OCI-LY3 (cell line): ENCODE data around the gene ANKRD63.

Source experiments
- H2AFZ ChIP-seq: fragments of 200-600, 300-600 bp; shearing (Covaris generic); 2 replicates; pipeline ENCODE4 v1.6.0; 2014; ENCODE audit warnings: antibody characterized with exemption, low read depth, low read length
- H3K27ac ChIP-seq: fragments of 200-600, 300-600 bp; sonication (generic); 2 replicates; pipeline ENCODE4 v1.5.1; 2014; ENCODE audit warnings: mild to moderate bottlenecking, low read length, moderate library complexity, mixed read lengths
- H3K27me3 ChIP-seq: fragments of 200-600, 300-600 bp; sonication (generic); 2 replicates; pipeline ENCODE4 v1.6.1; 2014; ENCODE audit warnings: low read depth, low read length, mixed read lengths
- H3K36me3 ChIP-seq: fragments of 200-600, 300-600 bp; sonication (generic); replicated peaks from 2 replicates; pipeline ENCODE3; 2014; ENCODE audit warnings: low read depth, low read length, mixed read lengths
- H3K4me1 ChIP-seq: fragments of 300-600, 200-600 bp; sonication (generic); 2 replicates; pipeline ENCODE4 v1.6.1; 2014; ENCODE audit warnings: low read length, mixed read lengths
- H3K4me2 ChIP-seq: fragments of 200-600, 300-600 bp; sonication (generic); 2 replicates; pipeline ENCODE4 v1.6.1; 2014; ENCODE audit warnings: low read length, mixed read lengths
- H3K4me3 ChIP-seq: fragments of 300-600, 200-600 bp; sonication (generic); 2 replicates; pipeline ENCODE4 v1.5.1; 2014; ENCODE audit warnings: antibody characterized with exemption, mild to moderate bottlenecking, low read length, moderate library complexity
- H3K79me2 ChIP-seq: fragments of 300-600, 200-600 bp; shearing (Covaris generic); 2 replicates; pipeline ENCODE4 v1.6.1; 2014; ENCODE audit warnings: mild to moderate bottlenecking, low read length, mixed read lengths
- H3K9ac ChIP-seq: fragments of 300-600, 200-600 bp; shearing (Covaris generic); 2 replicates; pipeline ENCODE4 v1.6.0; 2014; ENCODE audit warnings: mild to moderate bottlenecking, low read length, moderate library complexity
- H3K9me3 ChIP-seq: fragments of 200-600, 300-600 bp; shearing (Covaris generic); 2 replicates; pipeline ENCODE4 v1.6.1; 2014; ENCODE audit warnings: low read length, mixed read lengths; ENCODE audit not compliant: insufficient read depth
- H4K20me1 ChIP-seq: fragments of 200-600, 300-600 bp; sonication (generic); 2 replicates; pipeline ENCODE4 v1.6.1; 2016; ENCODE audit warnings: low read length, mixed read lengths; ENCODE audit not compliant: insufficient read depth
- CTCF ChIP-seq: fragments of 200-600, 300-600 bp; sonication (generic); IDR thresholded peaks from 2 replicates; pipeline ENCODE4 v1.5.1; 2014; ENCODE audit warnings: antibody characterized with exemption, low read length, low read depth
- EZH2phosphoT487 ChIP-seq: fragments of 200-600 bp; shearing (Covaris generic); IDR thresholded peaks from 2 replicates; pipeline ENCODE4 v1.6.1; 2018; ENCODE audit warnings: antibody characterized with exemption, mixed run types, low read depth

Gene ANKRD63

DNA sequence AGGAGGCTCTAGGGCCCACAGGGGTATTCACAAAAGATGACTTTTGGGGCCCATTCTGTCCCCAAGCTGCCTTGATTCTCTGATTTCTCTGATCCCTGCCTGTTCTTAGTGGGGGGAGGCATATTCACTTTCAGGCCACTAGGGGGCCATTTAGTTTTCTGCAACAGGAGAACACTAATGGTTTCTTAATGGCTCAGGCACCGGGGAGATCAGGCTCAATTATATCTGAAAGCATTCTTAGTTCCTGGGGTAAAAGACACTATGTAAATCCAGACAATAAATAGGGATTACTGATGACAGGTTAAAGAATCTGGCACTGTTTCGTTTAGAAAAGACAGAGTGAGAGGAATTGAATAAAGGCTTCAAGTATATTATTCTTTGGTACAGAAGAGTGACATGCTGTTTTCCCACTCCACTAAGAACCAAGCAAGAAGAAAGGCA lies 38.1 kb upstream of the ANKRD63 start:
- H3K4me1 ChIP-seq, result peaks cover 46% of the 10 kb centered on the region
- no peak overlapping the region for H3K9ac ChIP-seq
- H3K27me3 ChIP-seq, result peaks cover 2% of the 10 kb centered on the region; the same call in 1 of the 2 replicates
- H3K4me2 ChIP-seq, result no peak overlapping the region
- no peaks in the 10 kb centered on the region for H3K9me3 ChIP-seq
- 0 out of 2 replicates have a peak, but pooled peaks cover 9% of the 10 kb centered on the region for H4K20me1 ChIP-seq
- 0 out of 2 replicates have a peak, but pooled peaks cover 2% of the 10 kb centered on the region for H3K79me2 ChIP-seq
- H2AFZ ChIP-seq, result no peak overlapping the region
- H3K36me3 ChIP-seq, result peaks cover 11% of the 10 kb centered on the region
- no peak overlapping the region for H3K27ac ChIP-seq
- no peak for TF ChIP-seq EZH2phosphoT487
- peak; percentile 86 for TF ChIP-seq CTCF
- H3K4me3 ChIP-seq, result no peak overlapping the region

DNA sequence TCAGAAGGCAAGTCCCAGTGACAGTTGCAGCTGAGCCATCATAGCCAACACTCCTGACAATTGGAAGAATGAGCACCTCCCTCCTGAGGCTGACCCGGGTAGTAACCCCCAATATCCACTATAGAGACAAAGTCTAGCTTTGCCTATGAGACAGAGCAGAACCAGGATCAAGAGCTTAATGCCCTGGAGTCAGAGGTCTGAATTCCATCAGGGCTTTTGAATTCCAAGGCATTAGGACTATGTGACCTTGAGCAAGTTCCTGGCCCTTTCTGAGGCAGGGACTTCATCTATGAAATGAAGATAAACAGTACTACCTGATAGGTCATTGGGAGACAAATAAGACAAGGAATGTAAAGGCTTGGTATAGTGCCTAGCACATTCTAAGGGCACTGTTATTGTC lies 37.5 kb upstream of the ANKRD63 start:
- Histone ChIP-seq H4K20me1 (0 out of 2 replicates have a peak, but pooled peaks cover 6% of the 10 kb centered on the region), H3K9ac (no peak overlapping the region), H2AFZ (no peak overlapping the region), H3K27ac (no peak overlapping the region), H3K4me1 (peaks cover 41% of the 10 kb centered on the region), H3K36me3 (peaks cover 6% of the 10 kb centered on the region), H3K4me2 (no peak overlapping the region), H3K79me2 (no peaks in the 10 kb centered on the region), H3K4me3 (no peak overlapping the region), H3K27me3 (peaks cover 7% of the 10 kb centered on the region), H3K9me3 (no peaks in the 10 kb centered on the region)
- no peak for TF ChIP-seq EZH2phosphoT487
- no peak for TF ChIP-seq CTCF

DNA sequence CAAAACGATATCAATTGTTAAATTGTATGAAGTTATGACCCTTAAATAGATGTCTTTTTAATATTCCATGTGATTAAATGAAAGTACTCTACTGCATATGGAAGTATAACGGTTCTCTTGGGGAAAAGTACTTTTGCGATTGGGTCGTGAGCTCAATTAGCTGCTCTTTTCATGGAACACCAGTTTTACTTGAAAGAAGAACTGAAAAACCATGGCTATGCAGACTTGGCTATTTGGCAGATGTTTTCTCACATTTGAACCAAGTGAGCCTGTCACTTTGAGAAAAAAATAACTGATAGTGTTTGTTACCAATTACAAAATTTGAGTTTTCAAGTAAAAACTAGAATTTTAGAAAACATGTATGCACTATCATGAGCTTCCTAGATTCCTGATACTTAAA lies 34.7 kb upstream of the ANKRD63 start:
- Histone ChIP-seq H2AFZ (no peak overlapping the region), H3K27me3 (peaks cover 22% of the 10 kb centered on the region), H3K9me3 (no peaks in the 10 kb centered on the region), H3K9ac (0 out of 2 replicates have a peak overlapping the region, but pooled peaks have one; percentile 9), H3K36me3 (no peaks in the 10 kb centered on the region), H3K27ac (peak overlapping the region; percentile 32), H3K4me2 (peak overlapping the region; percentile 74), H3K4me1 (peaks cover 36% of the 10 kb centered on the region), H3K79me2 (no peaks in the 10 kb centered on the region), H4K20me1 (no peaks in the 10 kb centered on the region), H3K4me3 (peak overlapping the region; percentile 50)
- TF ChIP-seq CTCF, result no peak
- TF ChIP-seq EZH2phosphoT487, result no peak

DNA sequence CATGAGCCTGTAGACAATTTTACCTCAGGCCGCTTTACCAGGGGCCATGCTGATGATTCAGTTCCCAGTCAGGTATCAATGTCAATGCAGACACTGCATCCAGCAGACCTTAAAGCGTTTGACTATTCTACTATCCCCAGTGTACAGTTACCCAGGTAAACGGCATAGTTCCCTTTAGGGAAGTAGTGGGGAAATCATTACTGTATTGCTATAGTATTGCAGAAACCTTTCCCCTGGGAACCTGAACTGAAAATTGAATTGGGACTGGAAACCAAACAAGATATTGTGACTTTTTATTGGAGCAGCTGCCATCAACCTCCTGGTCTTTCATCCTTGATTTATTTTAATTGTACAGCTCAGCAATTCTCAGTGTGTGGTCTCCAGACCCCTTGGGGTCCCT lies 34.1 kb upstream of the ANKRD63 start:
- Histone ChIP-seq H3K4me3 (peak overlapping the region; percentile 50), H3K36me3 (no peaks in the 10 kb centered on the region), H3K79me2 (no peaks in the 10 kb centered on the region), H3K4me2 (peak overlapping the region; percentile 74), H2AFZ (no peak overlapping the region), H4K20me1 (no peaks in the 10 kb centered on the region), H3K9me3 (no peaks in the 10 kb centered on the region), H3K27ac (peak overlapping the region; percentile 32), H3K4me1 (peaks cover 33% of the 10 kb centered on the region), H3K27me3 (peaks cover 29% of the 10 kb centered on the region), H3K9ac (no peak overlapping the region)
- TF ChIP-seq CTCF (no peak), EZH2phosphoT487 (no peak)
